Measurements from ENCODE around the gene FOXN3. TPM values are rescaled to one million over a fixed set of nuclear protein-coding genes. Genes with fewer than 3 reads are reported as not detected.
A peak's percentile ranks its signal among the peaks of the same experiment; 100 is the strongest.

FOXN3 gene
- polyA plus RNA-seq, 2 of the 4 experiments (the other 2 are of a cell fraction): 6.0 to 6.4 TPM

- ATAC-seq (no peak), DNase-seq (ENCODE audit: low read depth in 1 of 2, low spot score in 1 of 2) (no peak), FAIRE-seq (no peak)
- POLR2A ChIA-PET: no interaction called here
- no peaks in the 10 kb centered on the region for H3K9me3 ChIP-seq
- peak overlapping the region; percentile 92; the same call in 2 of the 3 replicates for H3K4me2 ChIP-seq
- WGBS (ENCODE audit: missing lambda C conversion rate): 86% methylated on average over 7 of the region's 7 CpGs
- H3K4me3 ChIP-seq: no peak overlapping the region
- peaks cover 19% of the 10 kb centered on the region for H3K4me1 ChIP-seq
- H3K27ac ChIP-seq: peak overlapping the region in 1 of 2 experiments; percentile 96; a peak in 1 of 6 replicates
- TF ChIP-seq, protein P1, sequence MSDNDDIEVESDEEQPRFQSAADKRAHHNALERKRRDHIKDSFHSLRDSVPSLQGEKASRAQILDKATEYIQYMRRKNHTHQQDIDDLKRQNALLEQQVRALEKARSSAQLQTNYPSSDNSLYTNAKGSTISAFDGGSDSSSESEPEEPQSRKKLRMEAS (IDR thresholded peaks at IDR 0.05): no peak
- TF ChIP-seq BHLHE40 (IDR thresholded peaks at IDR 0.05; ENCODE audit: low read depth, low read length): no peak
- no peak for TF ChIP-seq ELK1 (IDR thresholded peaks at IDR 0.05; ENCODE audit: low read depth, low read length)
- no peak for TF ChIP-seq EHF (CRISPR knock-in tag; IDR thresholded peaks at IDR 0.05)
- no peak for TF ChIP-seq HOXB13 (CRISPR knock-in tag; IDR thresholded peaks at IDR 0.05; ENCODE audit: low read depth)
- TF ChIP-seq MAZ (IDR thresholded peaks at IDR 0.05; ENCODE audit: borderline replicate concordance, low read depth, low read length): no peak
- no peak for TF ChIP-seq CBX8 (IDR thresholded peaks at IDR 0.05)
- TF ChIP-seq, protein P2, sequence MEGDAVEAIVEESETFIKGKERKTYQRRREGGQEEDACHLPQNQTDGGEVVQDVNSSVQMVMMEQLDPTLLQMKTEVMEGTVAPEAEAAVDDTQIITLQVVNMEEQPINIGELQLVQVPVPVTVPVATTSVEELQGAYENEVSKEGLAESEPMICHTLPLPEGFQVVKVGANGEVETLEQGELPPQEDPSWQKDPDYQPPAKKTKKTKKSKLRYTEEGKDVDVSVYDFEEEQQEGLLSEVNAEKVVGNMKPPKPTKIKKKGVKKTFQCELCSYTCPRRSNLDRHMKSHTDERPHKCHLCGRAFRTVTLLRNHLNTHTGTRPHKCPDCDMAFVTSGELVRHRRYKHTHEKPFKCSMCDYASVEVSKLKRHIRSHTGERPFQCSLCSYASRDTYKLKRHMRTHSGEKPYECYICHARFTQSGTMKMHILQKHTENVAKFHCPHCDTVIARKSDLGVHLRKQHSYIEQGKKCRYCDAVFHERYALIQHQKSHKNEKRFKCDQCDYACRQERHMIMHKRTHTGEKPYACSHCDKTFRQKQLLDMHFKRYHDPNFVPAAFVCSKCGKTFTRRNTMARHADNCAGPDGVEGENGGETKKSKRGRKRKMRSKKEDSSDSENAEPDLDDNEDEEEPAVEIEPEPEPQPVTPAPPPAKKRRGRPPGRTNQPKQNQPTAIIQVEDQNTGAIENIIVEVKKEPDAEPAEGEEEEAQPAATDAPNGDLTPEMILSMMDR (IDR thresholded peaks at IDR 0.05): no peak
- TF ChIP-seq TP53 (CRISPR knock-in tag; IDR thresholded peaks at IDR 0.05): no peak
- TF ChIP-seq ZFP36 (IDR thresholded peaks at IDR 0.05; ENCODE audit: borderline replicate concordance, partially characterized antibody): no peak
- no peak for TF ChIP-seq POLR2A (IDR thresholded peaks at IDR 0.05; ENCODE audit: low read length)
- CTCF ChIA-PET: interaction anchor here (1.0 to 1.3 kb wide), 5 partner anchors 11 to 515 kb away, joined by 3 read pairs; no protein-coding TSS in a partner anchor
These were observed 1.4 kb upstream of the FOXN3 start for GRCh38 chr14:89418452-89418851.

DNA sequence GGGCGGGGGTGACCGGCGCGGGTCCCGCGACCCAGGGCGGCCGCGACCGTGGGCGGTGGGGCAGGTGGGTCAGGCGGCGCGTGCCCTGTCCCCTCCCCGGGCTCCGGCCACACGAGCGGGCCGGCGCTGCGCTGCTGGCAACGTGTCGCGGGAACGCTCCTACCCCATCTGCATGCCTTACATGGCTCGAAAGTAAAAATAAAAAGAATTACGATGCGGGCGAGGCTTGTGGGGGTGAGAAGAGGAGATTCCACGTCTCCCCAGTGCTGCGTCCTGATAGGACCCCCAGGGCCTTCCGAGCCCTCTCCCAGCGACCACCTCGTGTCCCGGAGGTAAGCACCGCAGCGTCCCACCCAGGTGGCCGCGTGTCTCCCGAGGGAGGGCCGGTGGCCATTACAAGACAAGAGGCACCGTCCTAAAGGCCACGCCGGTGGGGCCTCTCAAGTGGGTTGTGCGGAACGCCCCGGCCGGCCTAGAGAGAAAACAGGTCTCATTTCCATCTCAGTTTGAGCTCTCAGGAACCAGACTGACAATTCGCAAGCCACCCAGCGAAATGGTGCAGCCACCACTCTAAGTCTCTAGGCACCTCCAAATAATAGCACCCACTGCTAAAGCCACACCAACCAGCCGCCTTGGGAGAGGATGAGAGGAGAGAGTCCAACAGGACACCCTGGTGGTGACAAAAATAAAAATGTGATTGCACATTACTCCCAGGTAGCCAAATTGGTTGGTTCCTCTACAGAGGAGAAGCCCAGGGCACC is 612 bp upstream of the FOXN3 start:
- peak overlapping the region; percentile 93 to 96 for H3K27ac ChIP-seq
- peak overlapping the region; percentile 96 for H3K4me3 ChIP-seq
- H3K4me2 ChIP-seq: peak overlapping the region; percentile 92
- no peak for TF ChIP-seq JUN (IDR thresholded peaks at IDR 0.05)
- TF ChIP-seq RAD21 (conservative IDR thresholded peaks at IDR 0.05 in 1 of 2, IDR thresholded peaks at IDR 0.05 in 1 of 2): peak; percentile 59 to 60
- TF ChIP-seq ZFP36 (IDR thresholded peaks at IDR 0.05; ENCODE audit: borderline replicate concordance, partially characterized antibody): no peak
- TF ChIP-seq RFX5 (IDR thresholded peaks at IDR 0.05): no peak
- no peak for TF ChIP-seq PBX3 (IDR thresholded peaks at IDR 0.05)
- TF ChIP-seq ZC3H11A (IDR thresholded peaks at IDR 0.05): no peak
- peak; percentile 47 for TF ChIP-seq SMC3 (IDR thresholded peaks at IDR 0.05)
- 0 out of 3 replicates have a peak, but pooled peaks have one; percentile 3 for TF ChIP-seq BCL3 (IDR thresholded peaks at IDR 0.05)
- 0 out of 2 replicates have a peak, but pooled peaks have one; percentile 15 for TF ChIP-seq HOXB5 (CRISPR knock-in tag; IDR thresholded peaks at IDR 0.05)
- TF ChIP-seq HEYL (CRISPR knock-in tag; IDR thresholded peaks at IDR 0.05): no peak
- TF ChIP-seq, protein P1 (IDR thresholded peaks at IDR 0.05): peak; percentile 32; the same call in 1 of the 2 replicates
- no peak for TF ChIP-seq ZNF302 (CRISPR knock-in tag; IDR thresholded peaks at IDR 0.05)
- no peak for TF ChIP-seq HOXA7 (CRISPR knock-in tag; IDR thresholded peaks at IDR 0.05)
- TF ChIP-seq, protein P3, sequence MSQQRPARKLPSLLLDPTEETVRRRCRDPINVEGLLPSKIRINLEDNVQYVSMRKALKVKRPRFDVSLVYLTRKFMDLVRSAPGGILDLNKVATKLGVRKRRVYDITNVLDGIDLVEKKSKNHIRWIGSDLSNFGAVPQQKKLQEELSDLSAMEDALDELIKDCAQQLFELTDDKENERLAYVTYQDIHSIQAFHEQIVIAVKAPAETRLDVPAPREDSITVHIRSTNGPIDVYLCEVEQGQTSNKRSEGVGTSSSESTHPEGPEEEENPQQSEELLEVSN (IDR thresholded peaks at IDR 0.05; ENCODE audit: borderline replicate concordance, low read depth): peak; percentile 36; the same call in 1 of the 2 replicates
- TF ChIP-seq, protein P2 (IDR thresholded peaks at IDR 0.05): peak; percentile 43
- 0 out of 2 replicates have a peak, but pooled peaks have one; percentile 22 for TF ChIP-seq NPAS2 (CRISPR knock-in tag; IDR thresholded peaks at IDR 0.05; ENCODE audit: borderline replicate concordance)
- no peak for TF ChIP-seq KDM1A (IDR thresholded peaks at IDR 0.05; ENCODE audit: low read depth)
- TF ChIP-seq FOSB (CRISPR knock-in tag; IDR thresholded peaks at IDR 0.05): no peak
- ATAC-seq (peak; percentile 67 to 77), FAIRE-seq (no peak), DNase-seq (ENCODE audit: low read depth in 1 of 2, low spot score in 1 of 2) (peak; percentile 61 to 77)
- 3% methylated on average over 19 of the region's 51 CpGs for WGBS (ENCODE audit: missing lambda C conversion rate)
- H3K9me3 ChIP-seq: no peaks in the 10 kb centered on the region
- peaks cover 19% of the 10 kb centered on the region for H3K4me1 ChIP-seq
- ChIA-PET CTCF (interaction anchor here (0.6 to 1.3 kb wide), 7 partner anchors 12 to 515 kb away, joined by 3 to 4 read pairs (median 3); no protein-coding TSS in a partner anchor), POLR2A (no interaction called here)
